ENCODE results near the gene HOXD9. TPM values are rescaled to one million over a fixed set of nuclear protein-coding genes. Genes with fewer than 3 reads are reported as not detected.

The HOXD9 gene
- total RNA-seq, 4 donors from 2014 or later, result 0.47 to 2.9 (median 1.2) TPM

GRCh38 chr2:176169181-176169580 is 46.7 kb downstream of the HOXD9 start:
- ATAC-seq, result no peak

DNA sequence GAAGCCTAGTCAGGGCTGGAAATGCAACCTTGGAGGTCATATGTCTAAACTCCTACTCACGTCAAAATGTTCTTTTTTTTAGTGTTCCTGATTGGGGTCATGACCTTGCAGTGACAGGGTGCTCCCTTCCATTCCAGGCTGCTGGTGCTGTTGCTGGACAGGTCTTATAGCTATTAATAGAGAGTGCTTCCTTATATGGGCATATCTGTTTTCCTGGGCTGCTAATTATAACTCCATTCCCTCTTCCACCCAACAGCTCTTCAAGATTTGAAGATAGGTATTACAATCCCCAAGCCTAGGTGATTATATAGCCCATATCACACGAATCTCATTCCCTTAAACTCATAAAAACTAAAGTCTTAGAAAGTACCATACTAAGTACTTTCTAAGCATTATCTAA is 47.2 kb downstream of the HOXD9 start:
- Histone ChIP-seq H3K9me3 (peaks cover 0 to 13% (median 0%) of the 10 kb centered on the region in 3 donors), H3K27me3 (peaks cover 100% of the 10 kb centered on the region), H3K27ac (no peak overlapping the region), H3K4me3 (no peak overlapping the region), H3K36me3 (no peaks in the 10 kb centered on the region), H3K4me1 (peaks cover 0 to 25% (median 5%) of the 10 kb centered on the region in 3 donors)
- 43 to 64% methylated on average over 2 of the region's 2 CpGs for WGBS, 2 donors (ENCODE audit: low coverage in 1 of 2)
- TF ChIP-seq EP300 (IDR thresholded peaks at IDR 0.05) (no peak), POLR2AphosphoS5 (IDR thresholded peaks at IDR 0.05) (no peak), POLR2A (IDR thresholded peaks at IDR 0.05) (no peak), CTCF (IDR thresholded peaks at IDR 0.05) (no peak)
- ATAC-seq, result no peak

More at GRCh38 chr2:176169181-176169580, 46.7 kb downstream of the HOXD9 start:
- Histone ChIP-seq H3K27ac (no peak overlapping the region), H3K4me3 (no peak overlapping the region), H3K36me3 (no peaks in the 10 kb centered on the region), H3K9me3 (peaks cover 0 to 18% (median 0%) of the 10 kb centered on the region in 3 donors), H3K27me3 (peaks cover 100% of the 10 kb centered on the region), H3K4me1 (peaks cover 0 to 25% (median 5%) of the 10 kb centered on the region in 3 donors)
- WGBS, 2 donors (ENCODE audit: low coverage in 1 of 2), result 80% methylated on average over 1 of the region's 5 CpGs; no CpG with 5 or more reads in 1 of the 2 donors
- TF ChIP-seq EP300 (IDR thresholded peaks at IDR 0.05) (no peak), CTCF (IDR thresholded peaks at IDR 0.05) (no peak), POLR2A (IDR thresholded peaks at IDR 0.05) (no peak), POLR2AphosphoS5 (IDR thresholded peaks at IDR 0.05) (no peak)

- Histone ChIP-seq H3K36me3 (no peaks in the 10 kb centered on the region), H3K4me3 (no peak overlapping the region), H3K27ac (no peak overlapping the region), H3K9me3 (peaks cover 0 to 13% (median 0%) of the 10 kb centered on the region in 3 donors), H3K27me3 (peaks cover 100% of the 10 kb centered on the region), H3K4me1 (peaks cover 0 to 22% (median 10%) of the 10 kb centered on the region in 3 donors)
- ATAC-seq, result no peak
- TF ChIP-seq EP300 (IDR thresholded peaks at IDR 0.05) (no peak), CTCF (IDR thresholded peaks at IDR 0.05) (no peak), POLR2A (IDR thresholded peaks at IDR 0.05) (no peak), POLR2AphosphoS5 (IDR thresholded peaks at IDR 0.05) (no peak)
- 50% methylated on average over 1 of the region's 1 CpG; no CpG with 5 or more reads in 1 of the 2 donors for WGBS, 2 donors (ENCODE audit: low coverage in 1 of 2)
Measured at GRCh38 chr2:176170602-176171305, 48.2 kb downstream of the HOXD9 start.

- 30% methylated on average over 2 of the region's 51 CpGs; no CpG with 5 or more reads in 1 of the 2 donors for WGBS, 2 donors (ENCODE audit: low coverage in 1 of 2)
- peaks cover 100% of the 10 kb centered on the region for H3K27me3 ChIP-seq
- no peak for TF ChIP-seq CTCF (IDR thresholded peaks at IDR 0.05)
- no peak for TF ChIP-seq POLR2AphosphoS5 (IDR thresholded peaks at IDR 0.05)
- no peak for TF ChIP-seq EP300 (IDR thresholded peaks at IDR 0.05)
- no peak for TF ChIP-seq POLR2A (IDR thresholded peaks at IDR 0.05)
- no peak for ATAC-seq
- no peaks in the 10 kb centered on the region for H3K36me3 ChIP-seq
- H3K4me1 ChIP-seq, result peaks cover 0 to 22% (median 10%) of the 10 kb centered on the region in 3 donors
- peaks cover 0 to 13% (median 0%) of the 10 kb centered on the region in 3 donors for H3K9me3 ChIP-seq
- no peak overlapping the region for H3K27ac ChIP-seq
- H3K4me3 ChIP-seq, result no peak overlapping the region
Measured at GRCh38 chr2:176171351-176172006, 49.0 kb downstream of the HOXD9 start.
